Stimulated activated CD4-positive, alpha-beta T cell treated with anti-CD3 and anti-CD28 coated beads, Interleukin-15, amount 100 ng/mL, for 48 hours (primary cell): ENCODE results near the gene ITPRIPL2.

Source experiments
- DNase-seq, 2 donors: peaks; one replicate each; pipeline ENCODE4 v3.0.0-alpha.2; 2020; ENCODE audit warnings: low read depth in 2 of 2

Gene ITPRIPL2

GRCh38 chr16:19113577-19114358 is at the start of gene ITPRIPL2:
ITPRIPL2 (plus strand) TSS chr16:19113964; CDS start chr16:19114462, 498 bp downstream.
- DNase-seq = no peak

DNA sequence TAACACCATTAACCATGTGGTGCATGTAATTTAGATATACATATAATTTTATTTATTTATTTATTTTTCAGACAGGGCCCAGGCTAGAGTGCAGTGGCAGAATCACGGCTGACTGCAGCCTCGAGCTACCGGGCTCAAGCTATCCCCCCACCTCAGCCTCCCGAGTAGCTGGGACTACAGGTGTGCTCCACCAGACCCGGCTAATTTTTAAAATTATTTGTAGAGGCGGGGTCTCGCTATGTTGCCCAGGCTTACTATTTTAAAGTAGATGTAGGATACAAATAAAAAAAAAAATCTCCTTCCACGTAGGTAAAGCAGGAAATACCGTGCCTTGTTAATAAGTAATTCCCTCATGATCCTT is 46.8 kb upstream of the ITPRIPL2 start:
- DNase-seq = no peak

- DNase-seq = peak; percentile 97
Observed at GRCh38 chr16:19067349-19068236, 46.2 kb upstream of the ITPRIPL2 start, which contains the start of gene COQ7. COQ7 (plus strand) TSS chr16:19067614; CDS start chr16:19067665, 51 bp downstream.

DNA sequence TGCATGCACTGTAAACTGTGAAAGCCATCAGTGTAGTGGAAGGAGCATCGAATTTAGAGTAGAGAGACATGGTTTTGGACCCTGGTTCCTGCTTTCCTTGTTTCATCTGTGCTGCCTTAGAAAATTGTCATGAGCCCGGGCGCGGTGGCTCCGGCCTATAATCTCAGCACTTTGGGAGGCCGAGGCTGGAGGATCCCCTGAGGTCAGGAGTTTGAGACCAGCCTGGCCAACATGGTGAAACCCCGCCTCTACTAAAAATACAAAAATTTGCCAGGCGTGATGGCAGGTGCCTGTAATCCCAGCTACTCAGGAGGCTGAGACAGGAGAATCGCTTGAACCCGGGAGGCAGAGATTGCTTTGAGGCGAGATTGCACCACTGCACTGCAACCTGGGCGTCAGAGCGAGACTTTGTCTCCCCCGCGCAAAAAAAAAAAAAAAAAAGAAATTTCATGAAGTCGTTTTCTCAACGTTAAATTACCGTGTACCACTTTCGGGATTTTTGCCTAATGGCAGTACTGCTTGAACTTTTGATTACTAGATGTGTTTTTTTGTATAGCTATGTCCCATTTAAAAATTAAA is 45.4 kb upstream of the ITPRIPL2 start:
- DNase-seq = no peak

DNA sequence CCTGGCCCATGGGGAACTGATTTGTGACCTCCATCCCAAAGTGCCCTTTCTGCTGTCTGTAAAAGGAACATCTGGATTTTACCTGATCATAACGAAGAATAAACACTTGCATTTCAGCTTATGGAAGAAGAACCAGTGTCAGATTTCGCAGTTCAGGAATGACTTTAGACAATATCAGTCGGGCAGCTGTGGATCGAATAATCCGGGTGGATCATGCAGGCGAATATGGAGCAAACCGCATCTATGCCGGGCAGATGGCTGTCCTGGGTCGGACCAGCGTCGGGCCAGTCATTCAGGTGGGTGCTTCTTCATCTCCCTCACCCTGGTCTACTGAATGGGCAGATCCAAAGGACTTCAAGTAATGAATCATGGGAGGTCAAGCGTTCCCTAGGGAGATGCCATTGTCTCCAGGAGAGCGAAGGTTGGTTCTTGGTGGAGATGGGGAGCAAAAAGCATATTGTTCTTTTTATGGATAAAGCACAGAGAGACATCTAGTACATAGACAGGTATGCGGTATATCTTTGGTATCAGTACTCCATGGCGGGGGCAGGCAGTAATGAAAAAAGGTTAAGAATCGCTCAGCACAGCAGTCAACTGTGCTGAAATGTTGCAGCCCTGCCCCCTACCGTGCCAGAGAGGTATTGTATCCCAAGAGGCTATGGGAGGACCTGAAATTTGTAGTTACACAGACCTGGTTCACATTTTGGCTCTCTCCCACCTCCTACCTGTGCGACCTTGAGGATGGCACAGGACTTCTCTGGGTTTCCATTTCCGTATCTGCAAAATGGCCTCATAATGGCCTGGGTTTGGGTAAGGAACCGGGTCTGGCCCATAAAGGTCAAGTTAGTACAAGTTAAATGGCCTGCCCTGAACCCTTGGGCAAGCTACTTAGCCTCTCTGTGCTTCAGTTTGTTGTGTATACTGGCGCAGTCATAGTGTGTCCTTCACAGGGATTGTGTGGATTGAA is 41.7 kb upstream of the ITPRIPL2 start:
- DNase-seq = peak; percentile 38 to 56

DNA sequence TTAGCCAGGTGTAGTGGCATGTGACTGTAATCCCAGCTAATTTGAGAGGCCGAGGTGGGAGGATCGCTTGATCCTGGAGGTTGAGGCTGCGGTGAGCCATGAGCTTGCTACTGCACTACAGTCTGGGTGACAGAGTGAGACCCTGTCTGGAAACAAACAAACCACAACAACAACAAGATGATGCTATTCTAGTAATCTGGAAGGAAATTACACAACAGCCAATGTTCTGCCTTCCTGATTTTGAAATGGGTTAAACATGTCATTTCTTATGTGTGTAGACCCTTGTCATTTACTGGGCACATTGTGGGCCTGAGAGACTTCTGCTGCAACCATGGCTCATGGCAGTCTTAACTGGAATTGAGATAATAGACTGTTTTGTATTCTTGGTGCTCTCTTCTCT is 40.4 kb upstream of the ITPRIPL2 start:
- no peak for DNase-seq

DNA sequence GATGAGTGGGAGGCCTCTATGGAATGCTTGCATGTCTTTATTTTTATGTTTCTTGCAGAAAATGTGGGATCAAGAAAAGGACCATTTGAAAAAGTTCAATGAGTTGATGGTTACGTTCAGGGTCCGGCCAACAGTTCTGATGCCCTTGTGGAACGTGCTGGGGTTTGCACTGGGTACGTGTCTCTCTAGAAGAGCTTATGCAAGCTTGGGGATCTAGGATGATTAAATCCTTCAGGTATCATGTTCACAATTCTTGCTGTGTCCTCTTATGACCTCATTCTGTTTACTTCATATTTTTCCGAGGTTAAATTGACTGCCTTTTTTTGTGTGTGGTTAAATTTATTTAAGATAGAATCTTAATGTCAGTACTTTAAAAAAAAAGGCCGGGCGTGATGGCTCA is 39.9 kb upstream of the ITPRIPL2 start:
- DNase-seq = no peak

GRCh38 chr16:19075511-19075910 is 38.3 kb upstream of the ITPRIPL2 start:
- no peak for DNase-seq

DNA sequence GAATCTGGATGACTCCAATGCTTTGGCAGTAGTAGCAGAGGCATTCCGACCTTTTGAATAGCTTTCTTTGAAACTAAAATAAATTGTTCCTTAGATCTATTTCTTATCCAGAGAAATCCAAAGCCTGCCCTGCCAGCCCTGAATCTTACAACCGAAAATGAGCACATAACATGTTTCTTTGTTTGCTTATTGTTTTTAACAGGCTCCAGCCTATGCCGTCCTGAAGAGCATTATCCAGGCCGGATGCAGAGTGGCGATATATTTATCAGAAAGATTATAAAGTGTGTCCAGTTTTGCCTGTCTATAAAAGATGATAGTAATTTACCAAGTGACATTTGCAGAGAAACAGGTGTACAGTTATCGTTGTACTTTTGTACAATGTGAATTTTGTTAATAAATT is 35.9 kb upstream of the ITPRIPL2 start:
- DNase-seq = no peak

- no peak for DNase-seq
Observed at GRCh38 chr16:19083670-19084069, 30.1 kb upstream of the ITPRIPL2 start.

DNA sequence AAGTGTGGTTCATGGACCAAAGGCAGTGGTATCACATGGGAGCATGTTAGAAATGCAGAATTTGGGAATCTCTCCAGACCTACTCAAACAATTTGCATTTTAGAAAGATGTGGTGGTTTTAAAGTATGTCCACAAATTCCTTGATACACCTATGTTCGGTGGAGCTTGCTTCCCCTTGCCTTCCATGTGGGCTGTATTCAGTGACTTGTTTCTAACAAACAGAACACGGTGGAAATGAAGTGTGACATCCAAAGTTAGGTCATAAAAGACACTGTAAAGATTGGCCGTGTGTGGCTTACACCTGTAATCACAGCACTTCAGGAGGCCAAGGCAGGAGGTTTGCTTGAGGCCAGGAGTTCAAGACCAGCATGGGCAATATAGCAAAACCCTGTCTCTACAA is 29.6 kb upstream of the ITPRIPL2 start:
- DNase-seq = no peak

DNA sequence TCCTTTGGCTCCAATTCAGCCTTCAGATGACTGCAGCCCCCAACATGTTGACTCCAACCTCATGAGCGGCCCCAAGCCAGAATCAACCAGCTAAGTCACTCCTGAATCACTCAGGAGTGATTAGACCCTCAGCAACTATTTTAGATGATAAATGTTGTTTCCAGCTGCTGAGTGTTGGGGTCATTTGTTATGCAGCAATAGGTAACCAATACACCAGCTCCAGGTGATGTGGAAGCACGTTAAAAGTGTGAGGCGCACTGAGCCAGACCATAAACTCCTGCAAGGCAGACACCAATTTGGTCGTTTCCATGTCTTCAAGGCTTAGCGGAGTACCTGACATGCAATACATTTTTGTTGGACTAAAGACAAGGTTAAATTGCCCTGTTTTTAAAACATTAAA is 28.9 kb upstream of the ITPRIPL2 start:
- DNase-seq = no peak

- no peak for DNase-seq
Observed at GRCh38 chr16:19085679-19086200, 28.0 kb upstream of the ITPRIPL2 start.

DNA sequence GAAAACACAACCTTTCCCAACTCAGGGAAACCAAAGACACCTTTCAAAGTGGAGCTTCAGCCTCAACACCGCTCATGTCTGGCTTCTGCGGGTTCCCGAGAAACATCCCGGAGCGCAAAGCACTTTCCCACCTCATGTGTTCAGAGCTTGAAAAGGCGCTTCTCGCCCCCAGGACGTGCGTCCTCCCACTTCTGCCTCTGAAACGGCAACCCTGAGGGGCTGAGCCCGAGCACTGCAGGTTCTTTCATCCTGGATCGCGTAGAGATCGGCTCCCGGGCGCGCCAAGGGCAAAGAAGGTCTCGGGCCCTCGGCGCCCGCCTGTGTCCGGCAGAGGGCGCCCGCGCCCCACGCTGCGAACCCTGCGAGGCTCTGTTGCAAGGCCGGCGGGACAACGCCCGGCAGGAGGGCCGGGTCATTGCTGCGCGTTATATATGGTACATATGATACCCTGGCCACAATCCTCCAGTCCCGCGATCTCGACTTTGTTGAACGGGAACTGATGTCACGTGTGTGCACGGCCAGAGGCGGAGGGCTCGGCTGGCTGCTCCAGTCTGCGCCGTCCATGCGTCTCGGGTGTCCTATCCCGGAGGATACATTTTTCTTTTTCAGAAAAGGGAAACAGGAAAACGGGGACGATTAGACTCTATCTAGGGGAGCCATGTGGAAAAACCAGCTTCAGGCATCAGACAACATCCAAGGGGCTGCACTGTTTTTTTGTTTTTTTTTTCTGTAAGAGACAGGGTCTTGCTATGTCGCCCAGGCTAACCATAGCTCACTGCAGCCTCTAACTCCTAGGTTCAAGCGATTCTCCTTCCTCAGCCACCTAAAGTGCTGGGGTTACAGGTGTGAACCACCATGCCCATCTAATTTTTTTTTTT is 27.2 kb upstream of the ITPRIPL2 start:
- DNase-seq = peak; percentile 55 to 73

- DNase-seq = no peak
Observed at GRCh38 chr16:19088341-19088916, 25.3 kb upstream of the ITPRIPL2 start.

GRCh38 chr16:19089410-19089955 is 24.3 kb upstream of the ITPRIPL2 start:
- DNase-seq = no peak

DNA sequence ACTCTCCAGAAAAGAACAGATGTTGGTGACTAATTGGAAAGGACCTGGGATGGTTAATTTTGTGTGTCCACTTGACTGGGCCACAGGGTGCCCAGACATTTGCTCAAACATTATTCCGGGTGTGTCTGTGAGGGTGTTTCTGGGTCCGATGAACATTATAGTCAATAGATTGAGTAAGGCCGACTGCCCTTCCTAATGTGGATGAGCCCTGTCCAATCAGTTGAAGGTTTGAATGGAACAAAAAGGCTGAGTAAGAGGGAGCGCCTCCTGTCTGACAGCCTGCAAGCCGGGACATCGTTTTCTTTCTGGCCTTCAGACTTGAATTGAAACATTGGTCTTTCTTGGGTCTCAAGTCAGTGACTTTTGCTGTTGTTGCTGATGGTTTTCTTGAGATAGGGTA is 22.8 kb upstream of the ITPRIPL2 start:
- DNase-seq = no peak

DNA sequence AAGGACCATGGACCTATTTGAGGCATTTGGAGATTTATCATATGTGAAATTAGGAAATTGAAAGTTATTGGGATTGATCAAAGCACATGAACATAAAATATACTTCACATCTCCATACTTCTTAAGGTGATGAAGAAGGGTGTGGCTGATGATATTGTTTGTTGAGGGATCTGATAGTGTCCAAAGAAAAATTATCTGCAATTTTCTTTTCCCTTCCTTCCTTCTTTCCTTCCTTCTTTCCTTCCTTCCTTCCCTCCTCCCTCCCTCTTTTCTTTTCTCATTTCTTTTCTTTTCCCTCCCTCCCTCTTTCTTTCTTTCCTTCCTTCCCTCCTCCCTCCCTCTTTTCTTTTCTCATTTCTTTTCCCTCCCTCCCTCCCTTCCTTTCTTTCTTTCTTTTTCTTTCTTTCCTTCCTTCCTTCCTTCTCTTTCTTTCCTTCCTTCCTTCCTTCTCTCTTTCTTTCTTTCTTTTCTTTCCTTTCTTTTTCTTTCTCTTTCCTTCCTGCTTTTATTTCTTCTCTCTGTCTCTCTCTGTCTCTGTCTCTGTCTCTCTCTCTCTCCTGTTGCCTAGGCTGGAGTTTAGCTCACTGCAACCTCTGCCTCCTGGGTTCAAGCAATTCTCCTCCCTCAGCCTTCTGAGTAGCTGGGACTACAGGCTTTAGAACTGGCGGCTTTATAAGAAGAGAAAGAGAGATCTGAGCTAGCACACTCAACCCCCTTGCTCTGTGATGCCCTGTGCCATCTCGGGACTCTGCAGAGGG is 20.9 kb upstream of the ITPRIPL2 start:
- no peak for DNase-seq
